HG03108 (cell line): ENCODE measurements around the gene SLC36A3.
"Not testable (repeated sequence)": the region's sequence is repeated elsewhere in the genome, so short reads cannot be mapped to it uniquely, and the experiment has no call there.

ENCODE experiments used
- ATAC-seq: cut with Tn5 transposase; IDR thresholded peaks from one replicate; pipeline ENCODE4 v1.9.1; 2021; ENCODE audit warnings: moderate library complexity; ENCODE audit not compliant: unreplicated experiment

Gene SLC36A3

DNA sequence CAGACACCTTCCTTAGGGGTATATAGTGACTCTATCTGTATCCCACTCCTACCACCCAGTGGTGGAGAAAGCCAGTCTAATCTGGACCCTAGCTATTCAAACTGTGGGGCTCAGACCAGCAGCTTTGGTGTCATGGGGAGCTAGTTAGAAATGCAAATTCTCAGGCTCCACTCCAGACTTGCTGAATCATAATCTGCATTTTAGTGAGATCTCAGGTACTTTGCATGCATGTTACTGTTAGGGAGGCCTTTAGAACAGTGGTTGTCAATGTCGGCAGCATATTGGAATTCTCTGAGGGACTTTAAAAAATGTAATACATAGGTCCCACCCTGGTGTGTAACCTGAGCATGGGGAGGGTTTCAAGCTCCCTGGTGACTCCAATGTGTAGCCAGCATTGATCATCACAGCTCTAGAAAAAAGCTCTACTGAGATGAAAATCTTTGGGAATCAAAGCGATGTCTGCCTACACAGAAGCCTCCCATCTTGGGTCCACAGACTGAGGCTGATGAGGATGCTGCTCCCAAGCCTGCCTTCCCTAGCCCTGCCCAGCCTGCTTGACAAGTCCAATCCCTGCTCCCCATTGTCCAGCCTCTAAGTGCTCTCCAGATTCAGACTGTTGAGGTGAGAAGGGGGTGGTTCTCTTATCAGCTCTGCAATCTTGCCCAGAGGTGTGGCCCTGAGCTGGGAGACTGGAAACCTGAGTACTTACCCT lies 62.5 kb downstream of the SLC36A3 start:
- ATAC-seq: no peak

DNA sequence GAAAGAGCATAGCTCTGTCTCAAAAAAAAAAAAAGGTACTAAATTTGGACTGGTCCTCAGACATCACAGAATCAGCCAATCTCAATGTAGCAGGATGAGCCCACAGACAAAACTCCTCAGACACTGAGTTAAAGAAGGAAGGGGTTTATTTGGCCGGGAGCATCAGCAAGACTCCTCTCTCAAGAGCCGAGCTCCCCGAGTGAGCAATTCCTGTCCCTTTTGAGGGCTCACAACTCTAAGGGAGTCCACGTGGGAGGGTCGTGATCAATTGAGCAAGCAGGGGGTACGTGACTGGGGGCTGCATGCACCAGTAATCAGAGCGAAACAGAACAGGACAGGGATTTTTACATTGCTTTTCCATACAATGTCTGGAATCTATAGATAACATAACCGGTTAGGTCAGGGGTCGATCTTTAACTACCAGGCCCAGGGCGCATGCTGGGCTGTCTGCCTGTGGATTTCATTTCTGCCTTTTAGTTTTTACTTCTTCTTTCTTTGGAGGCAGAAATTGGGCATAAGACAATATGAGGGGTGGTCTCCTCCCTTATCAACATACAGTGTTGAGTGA lies 63.2 kb downstream of the SLC36A3 start:
- ATAC-seq: not testable (repeated sequence)

DNA sequence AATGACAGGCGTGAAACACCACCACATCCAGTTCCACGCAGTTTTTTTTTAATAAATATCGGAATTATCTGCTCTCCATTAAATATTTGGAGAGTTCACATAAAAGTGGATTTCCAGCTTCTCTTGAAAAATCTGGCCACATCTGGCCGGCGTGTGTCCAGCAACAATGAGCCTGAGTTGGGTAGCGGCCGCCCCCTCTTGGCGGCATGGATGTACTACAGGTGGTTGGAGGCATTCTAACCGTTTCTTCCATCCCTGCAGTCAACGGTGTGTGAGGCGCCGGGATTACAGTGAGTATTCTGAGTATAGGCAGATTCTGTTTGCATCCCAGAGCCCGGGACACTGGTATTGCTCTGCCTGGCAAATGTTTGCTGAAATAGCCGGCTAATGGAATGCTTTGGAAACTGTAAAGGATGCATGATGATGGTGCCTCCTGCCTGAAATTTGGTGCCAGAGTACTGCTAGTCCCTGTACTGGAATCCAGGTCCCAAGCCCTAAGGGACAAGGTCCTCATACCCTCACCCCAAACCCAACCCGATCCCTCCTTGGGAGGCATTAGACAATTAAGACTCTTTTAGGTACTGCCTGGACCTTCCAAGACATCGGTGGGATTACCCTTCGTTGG lies 64.2 kb downstream of the SLC36A3 start:
- no peak for ATAC-seq

DNA sequence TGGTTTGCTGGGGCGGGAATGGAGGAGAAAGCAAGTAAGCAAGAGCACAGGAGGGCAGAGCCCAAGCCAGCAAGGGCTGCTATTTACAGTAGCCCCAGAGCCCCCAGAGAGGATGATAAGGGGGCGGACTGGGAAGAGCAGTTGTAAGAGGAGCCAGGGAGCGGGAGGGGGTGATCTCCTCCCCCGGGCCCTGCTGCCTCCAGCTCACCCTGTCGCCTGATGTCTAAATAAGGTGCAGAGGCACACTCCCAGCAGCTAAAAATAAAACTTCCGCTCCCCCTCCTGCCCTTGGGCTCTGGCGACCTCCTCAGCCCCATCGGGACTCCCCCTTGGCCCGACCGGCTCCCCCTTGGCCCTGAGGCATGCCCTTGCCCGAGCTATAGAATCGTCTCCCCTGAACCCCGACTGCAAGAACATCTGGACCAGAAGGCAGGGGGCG lies 65.2 kb downstream of the SLC36A3 start:
- ATAC-seq: peak; percentile 46

DNA sequence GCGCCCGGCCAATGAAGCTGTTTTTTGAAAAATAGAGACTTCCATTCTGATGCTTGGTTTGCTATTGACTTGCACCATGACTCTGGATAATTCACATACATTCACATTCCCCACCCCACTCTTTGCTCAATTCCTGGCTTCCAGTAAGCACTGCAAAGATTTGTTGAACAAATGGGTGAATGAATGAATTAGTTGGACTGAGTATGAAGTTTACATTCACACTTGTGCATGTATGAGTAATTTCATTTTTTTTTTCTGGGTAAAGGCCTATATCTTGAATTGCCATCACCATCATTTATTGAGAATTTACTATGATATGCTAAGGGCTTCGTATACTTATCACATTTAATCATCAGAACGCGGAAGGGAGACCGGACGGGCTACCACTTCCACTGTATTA lies 65.9 kb downstream of the SLC36A3 start:
- no peak for ATAC-seq

DNA sequence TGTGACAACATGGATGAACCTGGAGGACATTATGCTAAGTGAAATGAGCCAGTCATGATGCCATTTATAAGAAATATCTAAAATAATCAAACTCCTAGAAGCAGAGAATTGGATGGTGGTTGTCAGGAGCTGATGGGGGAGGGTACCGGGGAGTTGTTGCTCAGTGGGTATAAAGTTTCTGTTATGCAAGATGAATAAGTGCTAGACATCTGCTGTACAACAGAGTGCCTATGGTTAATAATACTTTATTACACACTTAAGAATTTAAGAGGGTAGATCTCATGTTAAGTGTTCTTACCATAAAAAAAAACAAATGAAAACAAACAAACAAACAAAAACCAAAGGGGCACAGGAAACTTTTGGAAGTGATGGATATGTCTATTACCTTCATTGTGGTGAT lies 66.7 kb downstream of the SLC36A3 start:
- ATAC-seq: no peak

DNA sequence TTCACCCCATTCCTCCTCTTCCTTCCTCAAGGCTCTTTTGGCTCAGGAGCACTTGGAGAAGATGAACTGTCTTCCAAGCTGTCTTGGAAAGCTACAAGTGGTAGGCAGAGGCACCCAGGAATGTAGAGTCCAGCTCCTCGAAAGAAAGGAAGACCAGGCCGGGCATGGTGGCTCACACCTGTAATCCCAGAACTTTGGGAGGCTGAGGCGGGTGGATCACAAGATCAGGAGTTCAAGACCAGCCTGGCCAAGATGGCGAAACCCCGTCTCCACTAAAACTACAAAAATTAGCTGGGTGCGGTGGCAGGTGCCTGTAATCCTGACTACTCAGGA lies 68.4 kb downstream of the SLC36A3 start:
- not testable (repeated sequence) for ATAC-seq

DNA sequence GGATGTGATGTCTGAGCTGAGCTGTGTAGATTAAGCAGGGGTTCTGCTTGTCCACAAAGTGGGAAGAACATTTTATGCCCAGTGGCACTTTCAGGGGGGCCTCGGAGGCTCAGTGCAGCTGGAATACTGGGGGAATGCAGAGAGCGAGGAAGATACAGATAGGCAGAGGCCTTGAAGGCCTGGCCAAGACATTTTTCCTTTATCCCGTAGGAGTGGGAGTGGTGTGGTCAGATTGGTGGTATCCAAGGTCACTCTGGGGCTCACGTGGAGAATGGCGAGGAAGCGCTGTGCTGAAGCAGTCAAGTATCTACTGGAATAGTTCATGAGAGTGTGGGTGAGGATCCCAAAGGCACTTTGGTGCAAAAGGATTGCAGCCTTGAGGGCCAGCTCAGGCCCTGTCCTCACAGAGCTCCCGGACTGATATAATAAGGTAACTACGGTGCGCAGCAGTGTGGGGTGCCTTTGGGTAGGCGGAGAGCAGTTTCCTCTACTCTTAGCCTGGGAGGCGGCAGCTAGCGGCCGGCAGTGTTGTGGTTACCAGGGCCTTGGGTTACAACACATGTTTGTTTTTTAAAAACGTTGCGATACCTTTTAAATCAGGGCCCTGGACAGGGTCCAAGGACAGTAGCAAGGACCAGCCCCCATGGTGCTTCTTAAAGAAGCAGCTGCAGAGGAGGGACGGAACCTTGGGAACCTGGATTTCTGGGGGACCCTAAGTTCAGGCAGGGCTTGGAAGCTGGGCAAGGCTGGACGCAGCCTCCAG lies 68.9 kb downstream of the SLC36A3 start:
- ATAC-seq: no peak

DNA sequence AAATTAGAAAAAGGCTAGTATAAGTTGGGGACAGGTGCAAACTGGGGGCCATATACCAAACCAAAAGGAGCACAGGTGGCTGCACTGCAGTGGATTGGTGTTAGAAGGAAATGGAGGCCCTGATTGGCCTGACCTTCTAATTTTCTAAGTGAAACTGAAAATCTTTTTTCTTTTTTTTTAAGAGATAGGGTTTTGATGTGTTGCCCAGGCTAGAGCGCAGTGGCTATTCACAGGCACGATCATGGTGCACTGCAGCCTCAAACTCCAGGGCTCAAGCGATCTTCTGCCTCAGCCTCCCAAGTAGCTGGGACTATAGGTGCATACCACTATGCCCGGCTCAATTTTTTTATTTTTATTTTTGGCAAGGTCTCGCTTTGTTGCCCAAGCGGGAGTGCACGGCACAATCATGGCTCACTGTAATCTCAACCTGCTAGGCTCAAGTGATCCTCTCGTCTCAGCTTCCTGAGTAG lies 69.9 kb downstream of the SLC36A3 start:
- peak; percentile 43 for ATAC-seq

DNA sequence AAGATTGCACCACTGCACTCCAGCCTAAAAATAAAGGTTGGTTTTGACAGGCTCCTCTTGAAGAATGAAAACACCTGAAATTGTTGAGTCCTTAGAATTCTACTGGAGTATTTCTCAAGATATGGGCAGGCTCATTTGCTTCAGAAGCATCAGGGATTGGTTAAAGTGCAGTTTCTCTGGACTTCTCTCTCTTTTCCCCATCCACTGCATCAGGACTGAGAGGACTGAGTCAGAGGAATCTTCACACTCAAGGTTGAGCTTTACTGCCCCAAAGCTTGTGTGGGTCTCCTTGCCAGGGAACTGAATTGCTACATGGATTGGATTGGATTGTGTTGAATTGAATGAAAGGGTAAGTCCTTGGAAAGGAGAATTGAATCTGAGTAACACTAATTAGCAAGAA lies 72.2 kb downstream of the SLC36A3 start:
- ATAC-seq: no peak

DNA sequence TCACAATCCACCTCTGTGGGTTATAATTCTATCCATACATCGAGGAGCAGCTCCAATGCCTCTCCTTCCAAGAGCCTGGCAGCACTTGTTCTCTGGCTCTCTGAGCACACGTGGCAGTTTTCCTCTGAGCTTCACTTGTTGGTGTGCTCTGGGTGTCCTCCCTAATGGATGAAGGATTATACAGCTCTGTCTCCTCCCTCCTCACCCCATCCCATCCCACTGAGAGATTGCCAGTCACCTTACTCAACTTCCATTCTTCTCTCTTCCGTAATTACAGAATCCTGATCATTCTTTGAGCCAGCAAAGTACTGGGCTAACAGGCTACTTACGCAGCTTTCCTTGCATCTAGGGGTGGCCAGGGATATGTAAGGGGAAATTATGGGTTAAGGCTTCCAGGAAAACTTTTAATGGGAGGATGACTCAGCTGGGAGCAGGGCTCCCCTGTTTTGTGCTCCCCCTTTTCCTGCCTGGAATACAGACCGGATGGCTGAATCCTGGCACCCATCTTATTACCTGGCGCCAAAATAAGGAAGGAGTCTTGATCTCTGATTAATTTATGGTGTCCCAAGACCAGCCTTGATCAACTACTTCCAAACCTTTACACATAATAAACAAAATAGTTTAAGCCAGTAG lies 73.4 kb downstream of the SLC36A3 start:
- no peak for ATAC-seq

DNA sequence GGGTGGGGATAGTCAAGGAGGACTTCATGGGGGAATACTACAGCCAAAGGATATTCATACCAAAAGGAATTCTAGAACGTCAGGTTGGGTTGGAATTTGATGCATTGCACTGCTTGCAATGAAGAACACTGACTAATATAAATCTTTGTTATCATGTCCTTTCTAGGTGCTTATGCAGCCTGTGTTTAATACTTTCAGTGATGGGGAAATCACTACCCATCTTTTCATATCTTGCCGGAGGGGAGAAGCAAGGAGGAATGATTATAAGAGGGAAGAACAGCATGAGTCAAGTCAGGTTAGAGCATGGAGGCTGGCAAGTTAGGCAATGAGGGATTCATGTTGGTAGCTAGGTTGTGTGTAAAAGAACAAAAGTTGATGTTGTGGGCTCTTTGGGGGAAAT lies 74.6 kb downstream of the SLC36A3 start:
- ATAC-seq: no peak

DNA sequence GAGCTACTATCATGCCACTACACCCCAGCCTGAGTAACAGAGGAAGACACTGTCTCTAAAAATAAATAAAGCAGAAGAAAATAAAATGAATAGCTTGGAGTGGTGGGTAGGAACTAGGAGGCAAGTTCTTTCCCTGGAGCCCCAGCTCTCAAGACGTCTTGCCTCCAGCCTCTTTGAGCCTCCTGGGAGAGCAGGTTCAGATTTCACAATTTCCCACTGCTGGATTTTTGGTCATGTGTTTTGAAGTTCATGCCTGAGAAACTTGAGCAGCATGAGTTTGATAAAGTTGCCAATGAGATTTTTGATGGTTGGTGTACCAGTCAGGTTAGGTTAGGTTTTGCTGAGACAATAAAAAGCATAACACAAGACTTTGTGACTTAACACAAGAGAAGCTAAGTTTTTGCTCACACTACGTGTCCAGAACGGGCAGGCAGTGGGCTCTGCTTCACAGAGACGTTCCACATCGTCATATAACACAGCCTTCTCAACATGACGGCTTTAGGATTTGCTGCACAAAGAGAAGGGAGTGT lies 75.6 kb downstream of the SLC36A3 start:
- no peak for ATAC-seq
